ENCODE measurements around the gene IER3. TPM values are rescaled to one million over a fixed set of nuclear protein-coding genes. Genes with fewer than 3 reads are reported as not detected.

IER3 gene
- total and polyA plus RNA-seq, 2 of the 8 experiments (the other 6 are each of a cell fraction or from before 2014, with no cell fraction given): 11.9 to 26.5 TPM

GRCh38 chr6:30742316-30743098 is 1.8 kb downstream of the IER3 start, which contains the start of gene FLOT1:
TSS of gene FLOT1 (minus strand) at chr6:30742687. CDS start at chr6:30742189, 498 bp downstream.
- DNase-seq (ENCODE audit: low read depth in 1 of 2, low spot score in 2 of 2) (peak; percentile 87 to 97), FAIRE-seq (no peak)
- Histone ChIP-seq H3K27me3 (replicated peaks in 1 of 4; ENCODE audit: control insufficient read depth in 3 of 4, extremely low read depth in 1 of 4, insufficient read depth in 3 of 4, low read length in 3 of 4) (no peaks in the 10 kb centered on the region; a peak in 1 of 7 replicates), H2AK5ac (ENCODE audit: low read depth, low read length) (0 out of 2 replicates have a peak within 1 kb of the TSS, but pooled peaks have one; percentile 11), H3K79me2 (ENCODE audit: control insufficient read depth in 1 of 2, insufficient read depth in 2 of 2, low read length in 2 of 2) (peaks cover 0 to 11% of the 10 kb centered on the region in 2 experiments; a peak in 3 of 4 replicates), H3K4me3 (ENCODE audit: extremely low read depth in 1 of 4, insufficient read depth in 2 of 4, low read depth in 3 of 4, low read length in 4 of 4) (peak within 1 kb of the TSS; percentile 76 to 95 (median 88)), H2AFZ (ENCODE audit: low read length) (no peak within 1 kb of the TSS), H2BK120ac (replicated peaks; ENCODE audit: low read depth, low read length) (no peak within 1 kb of the TSS), H3K23me2 (ENCODE audit: low read depth, low read length) (peaks cover 18% of the 10 kb centered on the region; the same call in 1 of the 2 replicates), H3K23ac (ENCODE audit: insufficient read length) (no peak within 1 kb of the TSS), H3K4me1 (replicated peaks in 1 of 4; ENCODE audit: control insufficient read depth in 3 of 4, insufficient read depth in 4 of 4, low read length in 3 of 4) (peaks cover 3 to 18% (median 7%) of the 10 kb centered on the region in 4 experiments; a peak in 6 of 7 replicates), H4K20me1 (replicated peaks in 1 of 2; ENCODE audit: control insufficient read depth in 1 of 2, insufficient read depth in 2 of 2, low read length in 2 of 2) (peaks cover 1 to 3% of the 10 kb centered on the region in 2 experiments), H3K9ac (replicated peaks in 1 of 4; ENCODE audit: extremely low read depth in 1 of 4, low read depth in 3 of 4, low read length in 3 of 4) (peak within 1 kb of the TSS; percentile 64 to 77 (median 66)), H3K27ac (ENCODE audit: low read depth, low read length) (peak within 1 kb of the TSS; percentile 54; the same call in 1 of the 2 replicates), H3K14ac (ENCODE audit: insufficient read length) (no peak within 1 kb of the TSS), H3K56ac (replicated peaks; ENCODE audit: insufficient read length, low read depth, low read length) (peak within 1 kb of the TSS; percentile 65), H3K36me3 (ENCODE audit: control insufficient read depth in 2 of 4, insufficient read depth in 4 of 4, low read length in 3 of 4) (peaks cover 13 to 30% (median 24%) of the 10 kb centered on the region in 4 experiments), H3K18ac (ENCODE audit: extremely low read depth, low read length) (peak within 1 kb of the TSS; percentile 76), H3K4ac (replicated peaks; ENCODE audit: insufficient read length, low read depth, low read length) (peak within 1 kb of the TSS; percentile 21), H4K5ac (ENCODE audit: insufficient read length, low read depth, low read length) (peak within 1 kb of the TSS; percentile 3), H2BK12ac (ENCODE audit: low read depth, low read length) (peak within 1 kb of the TSS; percentile 44; the same call in 1 of the 2 replicates), H4K91ac (replicated peaks; ENCODE audit: insufficient read length, low read length) (peak within 1 kb of the TSS; percentile 32), H3K9me3 (ENCODE audit: insufficient read depth in 2 of 2, low read depth in 1 of 2, low read length in 1 of 2) (no peaks in the 10 kb centered on the region), H4K8ac (ENCODE audit: extremely low read depth, insufficient read depth, low read length) (peak within 1 kb of the TSS; percentile 39), H2BK5ac (ENCODE audit: low read depth, low read length) (peak within 1 kb of the TSS; percentile 72), H3K4me2 (ENCODE audit: insufficient read depth in 1 of 2, low read depth in 2 of 2, low read length in 2 of 2) (peak within 1 kb of the TSS; percentile 91 to 94), H2BK15ac (ENCODE audit: low read length) (peak within 1 kb of the TSS; percentile 53; the same call in 1 of the 2 replicates), H3K79me1 (ENCODE audit: low read depth, low read length) (peaks cover 9% of the 10 kb centered on the region), H2BK20ac (ENCODE audit: low read length) (no peak within 1 kb of the TSS)
- POLR2A ChIA-PET (ENCODE audit: partially characterized antibody): interaction anchor here (0.6 to 17.3 kb wide), 19 partner anchors 10 to 429 kb away, joined by 3 to 337 read pairs (median 4); partner anchors contain the start of genes DDR1, MDC1, NRM and TUBB
- CTCF ChIA-PET (ENCODE audit: partially characterized antibody): interaction anchor here (0.6 to 4.8 kb wide), 8 partner anchors 11 to 117 kb away, joined by 3 to 26 read pairs (median 4); no protein-coding TSS in a partner anchor
- 0% methylated on average over 27 of the region's 66 CpGs; no CpG with 5 or more reads in 1 of the 2 experiments for WGBS, 2 experiments (ENCODE audit: extremely low coverage in 1 of 2, insufficient coverage in 1 of 2, insufficient read length in 1 of 2, insufficient replicate concordance in 2 of 2, low coverage in 1 of 2, low lambda C conversion rate in 2 of 2, missing lambda C conversion rate in 1 of 2)
- peak; percentile 91 for TF ChIP-seq EGR1 (IDR thresholded peaks at IDR 0.05; ENCODE audit: borderline replicate concordance, low read depth, low read length)
- TF ChIP-seq HDAC2 (IDR thresholded peaks at IDR 0.05; ENCODE audit: borderline replicate concordance in 1 of 2, low read depth in 2 of 2, low read length in 2 of 2): peak; percentile 21 to 91; a peak in 1 of 4 replicates
- no peak for TF ChIP-seq SIRT6 (IDR thresholded peaks at IDR 0.05; ENCODE audit: low read length)
- peak in 1 of 2 experiments; percentile 67; a peak in 1 of 4 replicates for TF ChIP-seq SIN3A (conservative IDR thresholded peaks at IDR 0.05 in 1 of 2, IDR thresholded peaks at IDR 0.05 in 1 of 2; ENCODE audit: low read depth in 1 of 2, low read length in 2 of 2)
- no peak for TF ChIP-seq GTF2F1 (IDR thresholded peaks at IDR 0.05; ENCODE audit: borderline replicate concordance, low read depth, low read length)
- peak; percentile 44 for TF ChIP-seq NANOG (IDR thresholded peaks at IDR 0.05; ENCODE audit: insufficient read depth, low read depth, low read length, poor library complexity, severe bottlenecking)
- no peak for TF ChIP-seq ZNF274 (IDR thresholded peaks at IDR 0.05; ENCODE audit: borderline replicate concordance, extremely low read depth, low read length)
- TF ChIP-seq CTBP2 (IDR thresholded peaks at IDR 0.05; ENCODE audit: borderline replicate concordance, insufficient read depth, insufficient read length, low read length): peak; percentile 20
- TF ChIP-seq SP2 (IDR thresholded peaks at IDR 0.05; ENCODE audit: low read length): no peak
- TF ChIP-seq KDM4A (IDR thresholded peaks at IDR 0.05; ENCODE audit: low read depth, low read length, severe bottlenecking): peak; percentile 59
